ENCODE measurements around the gene IL11. TPM values are rescaled to one million over a fixed set of nuclear protein-coding genes. Genes with fewer than 3 reads are reported as not detected.

Gene IL11
- total RNA-seq, 6 donors from 2014 or later, result 0.20 to 0.34 TPM; not detected in 4

DNA sequence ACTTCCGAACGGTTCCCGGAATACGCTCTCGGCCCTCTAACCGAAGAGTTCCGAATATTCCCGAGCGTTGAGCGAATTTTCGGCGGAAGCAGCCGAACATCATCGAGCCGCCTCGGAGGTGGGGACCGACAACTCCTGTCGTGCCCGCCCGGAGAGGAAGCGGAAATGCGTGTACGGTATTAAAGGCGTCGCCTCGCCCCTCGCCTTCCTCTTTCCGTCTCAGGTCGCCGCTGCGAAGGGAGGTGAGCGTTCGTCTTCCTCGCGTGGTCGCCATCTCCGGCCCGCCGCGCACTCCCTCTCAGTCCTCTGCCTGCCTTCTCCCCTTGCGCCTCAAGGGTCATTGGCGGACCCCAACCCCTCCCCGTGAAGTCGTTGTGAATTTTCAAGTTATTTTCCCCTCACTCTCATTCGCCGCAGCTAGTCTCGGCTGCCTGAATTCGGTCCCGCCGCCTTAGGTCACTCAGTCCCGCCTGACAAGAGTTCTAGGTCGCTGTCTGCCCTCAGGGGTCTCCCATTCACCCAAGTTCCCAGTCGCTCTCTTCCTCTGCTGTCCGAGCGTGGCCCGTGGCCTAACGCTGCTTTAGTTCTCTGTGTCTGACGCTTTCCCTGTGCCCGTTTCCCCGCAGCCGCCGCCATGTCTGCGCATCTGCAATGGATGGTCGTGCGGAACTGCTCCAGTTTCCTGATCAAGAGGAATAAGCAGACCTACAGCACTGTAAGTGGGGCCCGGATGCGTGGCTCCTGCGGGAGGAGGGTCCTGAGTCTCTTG is 15.6 kb upstream of the IL11 start, which contains the start of gene RPL28:
TSS of gene RPL28 (plus strand) at position 209 of the 769 bp plus-strand sequence. CDS start at position 635, 426 bp downstream.
- no peaks in the 10 kb centered on the region for H3K27me3 ChIP-seq
- peak within 1 kb of the TSS; percentile 60 to 99 (median 85) for H3K4me3 ChIP-seq
- ATAC-seq (ENCODE audit: low FRiP score in 2 of 2) (peak; percentile 95), DNase-seq (peak; percentile 93 to 98)
- 0% methylated on average over 59 to 65 of the region's 68 CpGs for WGBS, 2 donors
- H3K27ac ChIP-seq, result peak within 1 kb of the TSS; percentile 91 to 97 (median 92)
- peaks cover 40 to 59% (median 44%) of the 10 kb centered on the region in 4 donors for H3K4me1 ChIP-seq
- H3K36me3 ChIP-seq, result peaks cover 12 to 45% (median 34%) of the 10 kb centered on the region in 4 donors
- H3K9me3 ChIP-seq, result no peaks in the 10 kb centered on the region
- TF ChIP-seq POLR2A (IDR thresholded peaks at IDR 0.05) (peak in 3 of 4 donors; percentile 94 to 100 (median 98)), POLR2AphosphoS5 (IDR thresholded peaks at IDR 0.05) (peak; percentile 100), EP300 (IDR thresholded peaks at IDR 0.05) (peak in 1 of 4 donors; percentile 87)
- TF ChIP-seq, protein P1, sequence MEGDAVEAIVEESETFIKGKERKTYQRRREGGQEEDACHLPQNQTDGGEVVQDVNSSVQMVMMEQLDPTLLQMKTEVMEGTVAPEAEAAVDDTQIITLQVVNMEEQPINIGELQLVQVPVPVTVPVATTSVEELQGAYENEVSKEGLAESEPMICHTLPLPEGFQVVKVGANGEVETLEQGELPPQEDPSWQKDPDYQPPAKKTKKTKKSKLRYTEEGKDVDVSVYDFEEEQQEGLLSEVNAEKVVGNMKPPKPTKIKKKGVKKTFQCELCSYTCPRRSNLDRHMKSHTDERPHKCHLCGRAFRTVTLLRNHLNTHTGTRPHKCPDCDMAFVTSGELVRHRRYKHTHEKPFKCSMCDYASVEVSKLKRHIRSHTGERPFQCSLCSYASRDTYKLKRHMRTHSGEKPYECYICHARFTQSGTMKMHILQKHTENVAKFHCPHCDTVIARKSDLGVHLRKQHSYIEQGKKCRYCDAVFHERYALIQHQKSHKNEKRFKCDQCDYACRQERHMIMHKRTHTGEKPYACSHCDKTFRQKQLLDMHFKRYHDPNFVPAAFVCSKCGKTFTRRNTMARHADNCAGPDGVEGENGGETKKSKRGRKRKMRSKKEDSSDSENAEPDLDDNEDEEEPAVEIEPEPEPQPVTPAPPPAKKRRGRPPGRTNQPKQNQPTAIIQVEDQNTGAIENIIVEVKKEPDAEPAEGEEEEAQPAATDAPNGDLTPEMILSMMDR (IDR thresholded peaks at IDR 0.05), result peak in 3 of 6 experiments; percentile 5 to 11 (median 6)

DNA sequence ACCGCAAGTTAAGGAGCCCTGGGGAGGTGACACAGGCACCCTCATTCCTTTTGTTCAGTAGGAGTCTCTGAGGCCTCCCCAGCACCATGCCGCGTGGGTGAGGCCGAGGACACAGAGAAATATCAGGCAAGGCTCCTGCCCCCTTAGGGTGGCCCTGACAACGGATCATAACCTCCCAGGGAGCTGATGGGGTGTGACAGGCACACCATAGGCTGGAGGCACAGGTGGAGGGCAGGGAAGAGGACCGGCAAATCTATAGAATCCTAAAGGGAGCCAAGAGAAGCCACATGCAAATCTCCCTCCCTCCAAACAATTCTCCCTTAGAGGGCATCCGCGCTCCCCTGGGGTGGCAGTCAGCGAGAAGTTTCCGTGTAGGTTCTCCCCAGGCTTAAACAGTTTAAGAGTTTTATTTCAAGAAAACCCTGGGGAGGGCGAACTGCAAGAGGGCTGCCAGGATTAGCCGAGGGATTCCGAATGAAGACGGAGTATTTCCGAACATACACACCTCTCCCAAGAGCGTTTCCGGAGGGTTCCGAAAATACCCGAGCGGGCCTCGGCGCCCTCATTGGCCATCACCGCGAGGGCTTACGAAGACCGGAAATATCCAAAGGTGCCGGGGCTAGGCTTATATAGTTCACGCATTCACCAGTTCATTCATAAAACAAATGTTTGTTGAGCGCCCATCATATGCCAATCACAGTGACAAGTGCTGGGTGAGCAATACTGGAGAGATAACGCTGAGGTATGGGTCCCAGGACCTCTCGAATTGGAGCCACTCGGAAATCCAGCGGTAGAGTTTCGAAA is 14.9 kb upstream of the IL11 start:
- peaks cover 12 to 37% (median 26%) of the 10 kb centered on the region in 4 donors for H3K36me3 ChIP-seq
- peak; percentile 92 to 94 for ATAC-seq (ENCODE audit: low FRiP score in 2 of 2)
- no peaks in the 10 kb centered on the region for H3K9me3 ChIP-seq
- TF ChIP-seq EP300 (IDR thresholded peaks at IDR 0.05), result no peak
- no peak for TF ChIP-seq POLR2A (IDR thresholded peaks at IDR 0.05)
- TF ChIP-seq, protein P1 (IDR thresholded peaks at IDR 0.05), result no peak
- no peak for TF ChIP-seq POLR2AphosphoS5 (IDR thresholded peaks at IDR 0.05)
- H3K4me1 ChIP-seq, result peaks cover 40 to 59% (median 44%) of the 10 kb centered on the region in 4 donors
- peak overlapping the region; percentile 91 to 97 (median 92) for H3K27ac ChIP-seq
- H3K4me3 ChIP-seq, result peak overlapping the region; percentile 22 to 99 (median 85)
- H3K27me3 ChIP-seq, result no peaks in the 10 kb centered on the region
- 0 to 5% methylated on average over 8 to 34 of the region's 34 CpGs for WGBS, 2 donors
- DNase-seq, result peak; percentile 94 to 96

GRCh38 chr19:55384131-55384919 is 14.1 kb upstream of the IL11 start, which contains the start of gene TMEM238:
TMEM238 (minus strand) TSS chr19:55384292; CDS start chr19:55384259, 33 bp downstream.
- DNase-seq, result peak; percentile 68 to 94
- Histone ChIP-seq H3K36me3 (peaks cover 12 to 30% (median 18%) of the 10 kb centered on the region in 4 donors), H3K27me3 (no peaks in the 10 kb centered on the region), H3K9me3 (no peaks in the 10 kb centered on the region), H3K4me1 (peaks cover 40 to 51% (median 42%) of the 10 kb centered on the region in 4 donors), H3K4me3 (peak within 1 kb of the TSS; percentile 47 to 99 (median 85)), H3K27ac (peak within 1 kb of the TSS; percentile 91 to 97 (median 92))
- 29 to 37% methylated on average over 14 to 45 of the region's 72 CpGs for WGBS, 2 donors
- ATAC-seq (ENCODE audit: low FRiP score in 2 of 2), result peak in 1 of 2 donors; percentile 44
- TF ChIP-seq POLR2A (IDR thresholded peaks at IDR 0.05) (peak in 1 of 4 donors; percentile 63), POLR2AphosphoS5 (IDR thresholded peaks at IDR 0.05) (peak in 1 of 2 donors; percentile 20), EP300 (IDR thresholded peaks at IDR 0.05) (no peak)
- TF ChIP-seq, protein P1 (IDR thresholded peaks at IDR 0.05), result peak in 2 of 6 experiments; percentile 33 to 45
